NK-92 treated with Interleukin-12 subunit alpha and Interleukin-12 subunit beta, amount 100 ng/mL, for 24 hours (cell line): ENCODE data around the gene STON2.
A peak's percentile ranks its signal among the peaks of the same experiment; 100 is the strongest.

ENCODE experiments used
- DNase-seq: peaks from one replicate; lab custom pipeline; 2025; lab: John Stamatoyannopoulos, UW

STON2 gene

DNA sequence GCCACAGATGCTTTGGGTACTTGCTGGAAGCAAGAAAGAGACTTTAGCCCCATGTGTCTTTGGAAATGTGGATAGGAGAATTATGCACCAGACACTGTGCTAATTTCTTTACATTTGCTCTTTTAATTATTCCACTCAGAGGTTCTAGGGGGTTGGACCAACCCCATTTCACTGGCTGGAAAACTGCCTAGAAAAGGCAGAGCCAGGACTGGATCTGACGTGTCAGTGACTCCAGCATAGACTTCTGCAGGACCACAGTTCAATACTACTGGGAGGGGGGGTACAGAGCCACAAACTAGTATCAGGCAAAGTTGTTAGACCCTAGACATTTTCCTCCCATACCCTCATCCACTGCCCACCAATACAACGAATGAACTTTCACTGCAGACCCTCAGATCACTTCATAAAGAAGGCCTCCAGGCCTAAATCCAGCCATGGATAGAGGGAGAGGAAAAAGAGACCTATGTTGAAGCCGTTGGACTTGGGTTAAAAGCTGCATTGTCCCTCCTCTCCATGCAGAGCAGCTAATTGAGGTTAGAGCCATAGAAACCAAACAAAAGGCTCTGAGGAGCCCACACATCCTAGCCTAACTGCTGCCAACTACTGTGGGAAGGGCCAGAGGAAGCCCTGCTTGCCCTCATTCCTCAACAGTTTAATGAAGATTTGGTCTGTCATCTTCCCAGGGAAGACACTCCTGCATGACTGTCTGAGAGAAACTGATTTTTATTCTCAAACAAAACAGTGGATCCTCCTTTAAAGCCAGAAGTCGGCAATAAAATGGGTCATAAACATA is 68.7 kb downstream of the STON2 start:
- DNase-seq = no peak

DNA sequence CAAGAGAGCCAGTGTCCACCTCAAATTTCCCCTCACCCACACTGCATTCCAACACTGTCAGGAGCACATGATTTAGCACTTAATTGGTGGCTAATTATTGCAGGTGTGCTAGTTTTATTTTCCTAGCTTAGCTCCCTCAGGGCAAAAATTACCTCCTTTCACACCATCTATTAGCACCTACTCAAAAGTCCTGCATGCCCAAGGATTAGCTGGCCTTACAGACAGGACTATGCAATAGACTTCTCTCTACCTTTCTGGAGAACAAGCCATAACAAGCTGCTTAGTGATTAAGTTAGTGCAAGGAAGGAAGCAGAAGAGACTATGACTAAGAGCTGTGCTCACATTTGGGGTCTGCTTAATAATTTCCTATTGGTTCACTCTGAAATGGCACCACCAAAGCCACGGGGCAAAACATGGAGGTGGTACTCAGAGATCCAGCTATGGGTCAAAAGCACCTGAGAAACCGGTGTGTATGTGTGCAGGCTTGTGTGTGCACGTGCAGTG is 69.5 kb downstream of the STON2 start:
- no peak for DNase-seq

DNA sequence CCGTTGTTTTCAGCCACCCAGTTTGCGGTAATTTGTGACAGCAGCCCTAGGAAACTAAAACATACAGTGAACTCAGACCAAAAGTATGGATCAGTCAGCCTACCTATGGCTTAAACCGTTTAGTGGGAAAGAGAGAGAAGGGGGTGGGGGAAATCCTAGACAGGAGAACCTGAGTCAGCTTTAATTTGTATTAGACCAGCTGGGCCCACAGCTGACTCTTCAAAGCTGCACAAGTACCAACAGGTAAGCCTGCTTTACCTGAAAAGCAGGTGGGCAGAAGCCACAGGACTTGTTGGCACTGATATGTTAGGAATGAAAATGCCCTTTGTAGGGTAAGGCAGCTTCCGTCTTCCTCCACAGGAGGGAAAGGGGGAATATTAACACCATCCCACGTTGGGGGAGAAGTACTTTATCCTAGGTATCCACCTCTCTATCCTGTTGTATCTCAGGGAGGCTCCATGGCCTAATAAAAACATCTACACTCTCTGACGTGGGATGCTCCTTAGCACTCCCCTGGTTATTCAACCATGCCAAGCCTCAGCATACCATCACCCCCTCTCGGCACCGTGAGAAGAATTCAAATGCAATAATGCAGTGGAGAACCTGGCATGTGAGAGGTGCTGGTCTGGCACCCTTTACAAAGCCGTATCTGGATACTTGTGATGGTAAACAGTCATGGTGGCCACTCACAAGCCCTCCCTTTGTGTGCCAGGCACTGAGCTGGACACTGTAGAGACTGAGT is 70.3 kb downstream of the STON2 start:
- no peak for DNase-seq

DNA sequence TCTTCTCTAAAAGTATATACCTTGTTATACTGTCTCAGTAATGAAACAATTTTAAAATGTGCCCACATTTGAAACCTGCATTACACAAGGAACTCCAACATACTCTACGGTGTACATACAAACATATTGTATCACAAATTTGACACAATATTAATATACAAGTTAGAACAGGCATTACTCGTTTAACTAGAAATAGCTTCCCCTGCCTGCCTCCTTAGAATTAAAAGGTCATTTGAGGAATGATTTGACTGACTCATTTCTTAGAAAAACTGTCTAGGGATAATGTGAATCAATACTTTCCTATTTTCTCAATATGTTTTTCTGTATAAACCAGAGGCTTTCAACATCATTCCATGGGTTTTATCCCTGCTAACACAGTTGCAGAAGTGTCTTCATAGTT is 73.7 kb downstream of the STON2 start:
- no peak for DNase-seq

DNA sequence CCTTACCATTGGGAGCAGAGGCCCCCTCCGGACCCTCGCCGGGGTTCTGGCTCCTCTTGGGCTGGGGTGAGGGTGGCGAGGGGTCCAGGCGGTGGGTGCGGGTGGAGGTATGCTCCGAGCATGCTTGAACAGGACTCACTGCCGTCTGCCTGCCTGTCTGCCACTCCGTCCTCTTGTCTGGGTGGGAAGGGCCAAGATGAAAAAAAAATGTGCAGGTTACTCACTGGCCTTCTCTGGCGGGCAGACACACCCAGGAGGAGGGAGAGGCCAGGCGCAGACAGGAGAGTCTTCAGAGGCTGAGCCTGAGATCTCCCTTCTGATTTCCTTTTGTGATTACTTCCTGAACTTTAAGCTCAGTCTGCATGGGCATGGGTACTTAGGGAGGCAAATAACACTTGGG is 76.1 kb downstream of the STON2 start:
- DNase-seq = no peak

DNA sequence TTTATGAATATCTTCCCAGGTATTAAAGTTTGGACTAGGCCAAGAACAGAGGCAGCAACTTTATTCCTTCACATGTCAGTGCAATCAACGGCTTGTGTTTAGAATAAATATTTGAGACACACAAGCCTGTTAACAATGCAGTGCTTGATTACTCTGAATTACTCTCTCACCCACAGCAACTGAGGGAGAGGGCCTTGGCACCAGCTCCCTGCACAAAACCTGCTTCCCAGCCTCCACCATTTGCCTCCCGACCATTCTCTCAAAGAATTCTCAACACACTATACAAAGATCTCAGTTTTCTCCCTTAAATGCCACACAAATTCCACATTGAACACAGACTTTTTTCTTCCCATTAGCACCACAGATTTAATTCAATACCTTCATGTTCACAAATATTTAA is 77.0 kb downstream of the STON2 start:
- no peak for DNase-seq

DNA sequence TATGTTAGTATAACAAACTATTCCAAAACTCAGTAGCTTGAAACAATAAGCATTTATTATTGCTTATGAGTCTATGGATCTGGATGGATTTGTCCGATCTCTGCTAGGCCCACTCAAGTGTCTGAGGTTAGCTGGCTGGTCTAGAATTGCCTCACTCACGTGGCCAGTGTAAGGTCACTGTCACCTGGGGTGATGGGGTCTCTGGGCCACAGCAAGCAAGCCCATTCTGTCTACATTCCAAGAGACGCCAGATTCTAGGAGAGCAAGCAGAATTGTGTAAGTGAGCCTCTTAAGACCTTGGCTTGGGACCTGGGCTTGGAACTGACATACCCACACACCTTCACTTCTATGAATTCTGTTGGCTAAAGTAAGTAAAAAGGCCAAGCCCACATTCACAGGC is 80.2 kb downstream of the STON2 start:
- no peak for DNase-seq

DNA sequence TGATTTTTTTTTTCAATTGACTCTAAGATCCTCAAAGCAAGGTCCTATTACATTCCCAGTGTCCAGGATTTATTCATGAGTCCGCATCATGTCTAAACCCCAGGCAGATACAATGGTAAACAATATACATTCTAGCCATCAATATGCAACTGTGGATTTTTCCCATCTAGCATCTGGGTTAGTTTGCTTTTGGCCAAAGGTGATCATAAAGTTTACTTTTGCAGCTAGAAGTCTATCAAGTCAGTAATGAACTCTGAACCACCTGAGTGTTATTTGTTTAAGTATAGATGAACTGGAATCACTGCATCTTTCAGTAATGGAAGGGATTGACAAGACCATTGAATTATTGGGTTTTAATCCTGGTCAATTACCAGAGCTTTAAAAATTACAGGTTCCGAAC is 80.8 kb downstream of the STON2 start:
- no peak for DNase-seq

DNA sequence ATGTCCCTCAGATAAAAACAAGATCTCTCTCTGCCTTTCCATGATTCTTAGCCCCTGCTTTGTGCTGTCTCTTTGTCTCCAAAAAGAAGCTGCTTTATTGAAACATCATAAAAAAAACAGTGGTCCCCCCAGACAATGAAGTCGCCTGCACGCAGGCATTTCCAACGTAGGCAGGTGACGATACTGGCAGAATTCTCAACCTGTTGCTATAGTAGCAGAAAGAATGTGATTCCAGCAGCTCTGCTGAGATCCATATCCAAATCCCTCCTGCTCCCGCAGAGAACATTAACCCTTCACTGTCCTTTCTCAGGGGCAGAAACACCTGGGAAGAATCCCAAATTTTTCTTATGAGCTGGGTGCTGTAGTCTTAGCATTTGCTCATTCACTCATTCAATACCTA is 84.8 kb downstream of the STON2 start:
- no peak for DNase-seq

DNA sequence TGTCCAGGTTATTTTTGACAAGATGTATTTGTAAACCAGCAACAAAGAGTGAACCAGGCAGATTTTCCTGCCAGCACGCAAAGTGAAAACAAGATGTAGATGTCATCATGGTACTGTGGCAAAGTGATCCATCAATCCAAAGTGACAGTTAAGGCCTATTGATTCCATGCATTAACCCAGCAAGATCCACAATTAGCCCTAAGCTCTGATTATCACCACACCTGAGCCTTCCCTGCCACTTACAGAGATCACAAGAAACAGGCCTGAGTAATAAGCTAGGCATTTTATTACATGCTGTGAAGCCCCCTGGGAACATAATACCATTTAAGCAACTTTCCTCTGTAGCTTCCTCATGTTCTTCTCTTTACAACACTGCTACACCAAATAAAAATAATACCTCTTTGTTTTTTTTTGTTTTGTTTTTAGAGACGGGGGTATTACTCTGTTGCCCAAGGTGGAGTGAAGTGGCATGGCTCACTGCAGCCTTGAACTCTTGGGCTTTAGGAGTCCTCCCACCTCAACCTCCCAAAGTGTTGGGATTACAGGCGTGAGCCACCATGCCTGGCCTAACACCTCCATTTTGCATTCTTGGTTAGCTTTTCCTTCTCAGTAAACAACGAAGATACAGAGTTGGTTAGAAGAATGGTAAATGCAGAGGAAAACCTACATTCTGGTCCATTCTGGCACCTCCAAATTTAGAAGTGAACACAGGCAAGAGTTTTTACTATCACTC is 85.5 kb downstream of the STON2 start:
- DNase-seq = no peak

DNA sequence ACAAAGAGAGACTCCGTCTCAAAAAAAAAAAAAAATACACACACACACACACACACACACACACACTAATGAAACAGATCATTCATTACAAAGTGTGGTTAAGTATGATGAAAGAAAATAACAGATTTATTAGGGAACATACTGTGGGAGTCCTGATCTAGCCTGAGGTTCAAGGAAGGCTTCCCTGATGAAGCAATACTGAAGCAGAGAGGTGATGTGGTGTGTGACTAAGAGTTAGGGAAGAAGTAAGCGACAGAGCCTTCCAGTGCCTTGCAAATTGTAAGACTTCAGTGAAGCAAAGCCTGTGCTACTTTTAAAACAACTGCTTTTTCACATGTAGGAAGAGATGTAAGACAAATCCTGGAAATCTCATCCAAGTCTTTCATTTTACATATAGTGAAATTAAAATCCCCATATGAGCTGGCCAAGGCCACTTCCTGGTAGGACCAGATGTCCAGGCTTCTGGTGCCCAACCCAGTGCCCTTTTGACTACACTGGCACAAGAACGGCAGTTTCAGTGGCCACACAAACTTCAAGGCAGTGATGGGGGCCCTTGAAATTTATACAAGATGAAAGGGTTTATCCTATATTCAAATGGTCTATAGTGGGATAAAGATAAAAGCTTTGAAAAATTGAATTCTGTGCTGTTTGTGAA is 86.2 kb downstream of the STON2 start:
- DNase-seq = no peak

DNA sequence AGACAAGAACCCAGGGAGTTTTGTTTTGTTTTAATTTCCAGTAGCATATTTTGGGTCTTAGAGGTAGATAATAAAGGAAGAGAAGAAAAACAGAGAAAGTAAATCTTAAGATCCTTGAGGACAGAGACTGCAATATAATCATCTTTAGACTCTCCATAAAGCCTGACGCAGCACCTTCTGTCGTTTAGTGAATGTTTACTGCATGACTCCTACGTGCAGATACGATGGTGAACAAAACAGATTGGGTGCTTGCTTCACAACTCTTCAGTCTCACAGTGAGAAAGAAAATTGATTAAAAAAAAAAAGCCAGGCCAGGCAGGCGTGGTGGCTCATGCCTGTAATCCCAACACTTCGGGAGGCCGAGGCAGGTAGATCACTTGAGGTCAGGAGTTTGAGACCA is 86.9 kb downstream of the STON2 start:
- DNase-seq = no peak

DNA sequence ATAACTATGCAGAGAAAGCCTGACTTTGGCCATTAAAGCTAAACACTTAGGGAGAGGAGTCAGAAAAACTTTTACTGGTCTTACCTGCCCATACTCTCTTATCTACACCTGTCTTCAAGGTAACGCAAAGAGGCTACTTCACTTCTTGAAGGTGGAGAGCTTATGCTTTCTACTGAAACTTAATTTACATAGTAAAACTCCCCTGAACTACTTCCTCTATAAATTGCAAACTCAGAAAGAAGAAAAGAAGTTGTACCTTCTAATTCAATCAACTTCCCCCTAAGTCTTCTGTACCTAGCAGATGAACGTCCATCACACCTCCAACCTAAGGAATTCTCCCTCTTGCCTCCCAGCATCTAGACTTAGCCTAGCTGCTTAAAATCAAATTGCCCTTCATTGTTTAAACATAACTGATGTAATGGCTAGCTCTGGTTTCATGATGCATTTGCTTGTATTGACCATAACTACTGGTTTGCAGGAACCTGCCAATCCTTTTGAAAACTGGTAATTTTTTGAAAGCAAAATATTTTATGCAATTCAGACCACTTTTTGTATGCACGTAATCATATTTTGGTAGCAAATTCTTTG is 87.7 kb downstream of the STON2 start:
- DNase-seq = no peak

DNA sequence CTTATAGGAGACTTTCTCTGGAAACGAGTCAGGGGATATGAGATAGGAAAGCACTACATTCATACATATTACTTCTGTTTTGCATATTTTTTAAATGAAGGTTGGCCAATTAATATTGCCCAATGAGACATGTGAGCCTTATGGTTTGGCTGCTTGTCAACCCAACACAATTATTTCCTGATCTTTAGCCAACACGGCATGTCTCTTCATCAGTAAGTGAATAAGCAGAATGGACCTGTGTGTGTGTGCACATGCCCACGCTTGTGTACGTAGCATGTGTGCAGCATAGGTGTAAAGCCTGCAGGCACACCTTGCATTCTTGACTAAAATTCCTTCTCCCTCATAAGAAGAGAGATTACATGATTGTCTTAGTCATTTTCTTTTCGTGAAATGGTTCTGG is 88.3 kb downstream of the STON2 start:
- no peak for DNase-seq

DNA sequence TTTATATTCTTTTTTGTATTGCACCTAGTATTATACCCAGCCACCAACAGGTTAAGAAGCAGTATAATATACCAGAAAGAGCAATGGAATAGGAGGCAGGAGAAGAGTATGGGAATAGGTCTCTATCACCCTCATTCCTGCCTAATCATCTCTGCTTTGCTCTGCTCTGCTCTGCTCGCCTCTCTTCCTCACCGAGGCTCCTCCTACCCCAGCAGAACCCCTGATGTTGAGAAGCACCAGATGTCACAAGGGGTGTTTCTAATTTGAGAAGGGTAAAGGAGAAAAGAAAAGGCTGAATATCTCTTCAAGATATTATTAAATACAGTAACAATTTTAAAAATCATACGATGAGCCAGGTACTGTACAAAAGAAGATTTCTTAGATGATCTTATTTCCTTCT is 89.0 kb downstream of the STON2 start:
- DNase-seq = no peak

DNA sequence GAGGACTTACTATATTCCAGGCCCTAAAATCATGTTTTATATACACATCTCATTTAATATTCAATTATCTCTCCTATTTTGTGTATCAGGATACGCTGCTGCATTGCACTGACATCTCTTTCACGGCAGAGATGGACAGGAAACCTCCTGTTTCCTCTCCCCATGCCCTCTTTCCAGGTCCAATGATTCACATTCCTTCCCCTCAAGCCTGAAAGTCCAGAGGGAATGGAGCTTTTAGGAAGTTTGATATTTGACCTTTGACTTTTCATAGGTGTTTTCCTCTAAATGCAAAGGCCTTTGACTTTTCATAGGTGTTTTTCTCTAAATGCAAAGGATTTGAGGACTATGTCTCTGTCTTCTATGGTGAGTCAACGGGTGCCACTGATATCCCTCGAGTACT is 89.5 kb downstream of the STON2 start:
- DNase-seq = no peak

DNA sequence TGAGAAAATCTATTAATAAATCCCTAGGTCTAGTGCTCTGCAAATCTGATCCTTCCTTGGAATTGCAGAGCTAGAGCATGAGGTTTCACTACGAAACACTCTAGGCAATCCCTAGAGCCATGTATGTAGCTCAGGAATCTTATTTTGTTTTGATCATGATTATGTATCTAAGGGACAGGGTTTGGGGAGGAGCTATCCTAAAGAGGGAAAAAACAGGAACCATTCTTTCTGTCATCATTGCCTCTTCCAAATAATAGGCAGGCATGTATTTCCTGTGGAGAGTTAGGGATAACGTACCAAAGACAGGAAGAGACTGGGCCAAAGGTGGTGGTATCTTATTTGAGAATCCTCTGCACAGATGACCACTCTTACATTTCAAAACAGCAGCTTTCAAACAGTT is 90.6 kb downstream of the STON2 start:
- DNase-seq = no peak

DNA sequence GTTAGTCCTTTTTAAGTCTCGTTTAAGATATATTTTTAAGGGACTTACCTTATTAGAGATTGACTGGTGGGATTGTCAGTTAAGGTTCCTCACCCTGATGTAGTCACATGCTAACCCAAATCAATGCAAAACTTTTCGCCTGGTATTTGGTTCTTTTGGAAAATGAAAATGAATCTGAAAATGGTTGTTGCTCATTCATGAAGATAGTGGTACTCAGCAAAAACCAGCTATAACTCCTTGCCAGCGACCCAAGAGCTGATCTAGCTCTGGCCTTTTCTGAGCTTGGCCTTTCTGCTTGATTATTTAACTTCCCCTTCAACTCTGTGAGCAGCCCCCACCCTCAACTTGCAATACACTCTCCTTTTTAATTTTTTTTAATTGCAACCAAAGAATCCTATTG is 94.4 kb downstream of the STON2 start:
- DNase-seq = no peak

DNA sequence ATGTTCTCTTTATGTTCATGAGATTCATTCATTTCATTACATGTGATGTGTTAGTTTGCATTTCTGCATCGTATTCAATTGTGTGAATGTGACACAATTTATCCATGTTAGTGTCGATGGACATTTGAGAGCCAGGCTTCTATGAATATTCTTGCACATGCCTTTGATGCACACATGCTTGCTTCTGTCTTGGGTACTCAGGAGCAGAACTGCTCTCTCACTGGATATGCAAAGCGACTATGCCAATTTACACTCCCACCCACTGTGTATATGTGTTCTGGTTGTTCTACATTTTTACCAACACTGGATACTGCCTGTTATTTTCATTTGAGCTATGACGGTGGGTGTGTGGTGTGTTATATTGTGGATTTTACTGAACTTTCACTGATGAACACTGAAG is 95.1 kb downstream of the STON2 start:
- DNase-seq = no peak

DNA sequence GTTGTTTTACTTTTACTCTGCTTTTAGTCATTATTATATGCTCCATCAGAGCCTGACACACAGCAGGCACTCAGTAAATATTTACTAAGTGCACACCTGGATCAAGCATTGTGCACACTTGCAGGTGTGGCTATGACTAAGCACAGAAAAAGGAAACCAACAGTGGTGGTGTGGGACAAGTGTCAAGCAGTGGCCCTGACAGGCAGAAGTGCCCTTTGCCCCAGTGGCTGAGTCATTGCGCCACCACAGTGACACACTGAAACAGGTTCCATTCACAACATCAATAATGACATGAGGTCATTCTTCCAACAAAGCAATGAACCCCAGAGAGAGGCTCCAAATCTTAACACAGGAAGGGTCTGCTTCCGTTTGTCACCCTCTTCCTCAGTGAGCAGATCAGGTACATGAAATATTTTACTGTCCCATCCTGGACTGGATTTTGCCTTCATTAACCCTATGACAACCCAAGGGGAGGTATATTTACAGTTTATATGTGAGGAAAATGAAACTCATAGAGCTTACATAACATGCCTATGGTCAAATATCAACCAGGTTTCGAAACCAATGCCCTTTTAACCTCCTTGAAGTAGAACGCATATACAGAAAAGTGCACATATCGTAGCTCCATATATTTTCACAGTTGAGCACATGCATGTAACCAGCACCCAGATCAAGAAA is 96.7 kb downstream of the STON2 start:
- DNase-seq = peak; percentile 93

DNA sequence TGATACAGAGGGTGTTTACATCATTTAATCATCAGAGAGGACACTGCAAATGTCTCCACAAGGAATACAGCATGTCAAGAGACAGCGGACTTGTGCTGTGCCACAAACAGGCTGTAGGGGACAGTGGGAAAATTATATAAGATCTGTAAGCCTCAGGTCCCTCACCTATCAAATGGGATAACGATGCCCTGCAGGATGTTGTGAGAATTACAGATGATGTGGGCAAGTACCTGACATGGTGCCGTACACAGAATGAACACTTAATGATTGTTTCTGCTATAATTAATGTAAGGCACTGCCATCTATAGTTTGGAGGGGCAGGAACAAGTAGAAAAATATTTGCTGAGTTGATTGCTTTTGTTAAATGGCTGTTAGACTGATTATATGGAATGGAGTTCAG is 97.5 kb downstream of the STON2 start:
- DNase-seq = no peak
